Lower leg skin (tissue), 4 donors: ENCODE measurements around the gene UBQLN1. TPM values are rescaled to one million over a fixed set of nuclear protein-coding genes. Genes with fewer than 3 reads are reported as not detected.

Source experiments
- DNase-seq, 2 donors: peaks; one replicate each; pipeline ENCODE4 v3.0.0-alpha.2; 2019; ENCODE audit warnings: low spot score in 2 of 2
- H3K4me3 ChIP-seq: fragments of 200-600 bp; sonication (generic); 2 replicates; pipeline ENCODE4 v1.5.1; 2017; ENCODE audit warnings: mild to moderate bottlenecking, low read depth; ENCODE audit not compliant: poor library complexity, severe bottlenecking
- CTCF ChIP-seq, 3 donors: fragments of 450-650 bp; IDR thresholded peaks; one replicate each; pipeline ENCODE4 v1.5.1; 2016; ENCODE audit warnings: antibody characterized with exemption in 3 of 3, mild to moderate bottlenecking in 3 of 3, moderate library complexity in 2 of 3
- POLR2A ChIP-seq, 2 donors: fragments of 450-650 bp; IDR thresholded peaks; one replicate each; pipeline ENCODE4 v1.6.1; 2016 to 2017; ENCODE audit warnings: antibody characterized with exemption in 2 of 2, mild to moderate bottlenecking in 1 of 2, moderate library complexity in 1 of 2
- WGBS, 2 donors: methylation state at CpG; one replicate each; pipeline ENCODE4 v1.1.5; 2018; 5-methylcytosine and 5-hydroxymethylcytosine counted together
- intact Hi-C: fragments of 100-400 bp; cut with DNase I; formaldehyde crosslinking; loops from one replicate; pipeline ENCODE4 v1.15.0; 2023; ENCODE audit warnings: low total_unique reads
- total RNA-seq, 4 donors: library from RNA; depleted of rRNA; stranded (reverse); fragments of >200 nt; gene quantifications; one replicate each; pipeline ENCODE4 v1.1.0, GENCODE V29; 2016

Gene UBQLN1
- total RNA-seq, 4 donors from 2014 or later: 92.7 to 120 (median 101) TPM

GRCh38 chr9:83636813-83637212, 70.9 kb downstream of the UBQLN1 start:
- DNase-seq: no peak
- intact Hi-C loops: no loop called here

GRCh38 chr9:83633676-83634075, 74.1 kb downstream of the UBQLN1 start:
- TF ChIP-seq CTCF (IDR thresholded peaks at IDR 0.05) (no peak), POLR2A (IDR thresholded peaks at IDR 0.05) (no peak)
- WGBS, 2 donors: 92 to 95% methylated on average over 2 of the region's 2 CpGs
- no peak overlapping the region for H3K4me3 ChIP-seq

More at GRCh38 chr9:83636813-83637212, 70.9 kb downstream of the UBQLN1 start:
- TF ChIP-seq POLR2A (IDR thresholded peaks at IDR 0.05) (no peak), CTCF (IDR thresholded peaks at IDR 0.05) (no peak)
- no peak overlapping the region for H3K4me3 ChIP-seq

GRCh38 chr9:83633255-83633654, 74.5 kb downstream of the UBQLN1 start:
- DNase-seq: no peak
- 91 to 100% methylated on average over 1 of the region's 1 CpG for whole genome bisulfite sequencing, 2 donors
- no peak overlapping the region for H3K4me3 ChIP-seq
- TF ChIP-seq POLR2A (IDR thresholded peaks at IDR 0.05): no peak
- no peak for TF ChIP-seq CTCF (IDR thresholded peaks at IDR 0.05)
- intact Hi-C loops: no loop called here

More at GRCh38 chr9:83633676-83634075, 74.1 kb downstream of the UBQLN1 start:
- no peak for DNase-seq
- intact Hi-C loops: no loop called here

- 27 to 37% methylated on average over 11 of the region's 11 CpGs for WGBS, 2 donors
- no peak for DNase-seq
- TF ChIP-seq POLR2A (IDR thresholded peaks at IDR 0.05) (no peak), CTCF (IDR thresholded peaks at IDR 0.05) (no peak)
- H3K4me3 ChIP-seq: no peak overlapping the region
- intact Hi-C loops: no loop called here
Measured at GRCh38 chr9:83630938-83631457, 76.8 kb downstream of the UBQLN1 start.

GRCh38 chr9:83629433-83630104, 78.2 kb downstream of the UBQLN1 start:
- WGBS, 2 donors: 90 to 95% methylated on average over 7 of the region's 7 CpGs
- intact Hi-C loops: no loop called here
- no peak for DNase-seq
- no peak for TF ChIP-seq POLR2A (IDR thresholded peaks at IDR 0.05)
- TF ChIP-seq CTCF (IDR thresholded peaks at IDR 0.05): no peak
- no peak overlapping the region for H3K4me3 ChIP-seq

GRCh38 chr9:83628540-83628939, 79.2 kb downstream of the UBQLN1 start:
- H3K4me3 ChIP-seq: no peak overlapping the region
- DNase-seq: no peak
- intact Hi-C loops: no loop called here
- WGBS, 2 donors: 84 to 90% methylated on average over 5 of the region's 5 CpGs
- no peak for TF ChIP-seq POLR2A (IDR thresholded peaks at IDR 0.05)
- no peak for TF ChIP-seq CTCF (IDR thresholded peaks at IDR 0.05)
